HG03159 (cell line): ENCODE measurements around the gene MCOLN2.
A peak's percentile ranks its signal among the peaks of the same experiment; 100 is the strongest.
"Not testable (repeated sequence)": the region's sequence is repeated elsewhere in the genome, so short reads cannot be mapped to it uniquely, and the experiment has no call there.

Source experiments
- ATAC-seq: cut with Tn5 transposase; IDR thresholded peaks from one replicate; pipeline ENCODE4 v1.9.1; 2021; ENCODE audit warnings: mild to moderate bottlenecking, moderate library complexity; ENCODE audit not compliant: unreplicated experiment

The MCOLN2 gene

DNA sequence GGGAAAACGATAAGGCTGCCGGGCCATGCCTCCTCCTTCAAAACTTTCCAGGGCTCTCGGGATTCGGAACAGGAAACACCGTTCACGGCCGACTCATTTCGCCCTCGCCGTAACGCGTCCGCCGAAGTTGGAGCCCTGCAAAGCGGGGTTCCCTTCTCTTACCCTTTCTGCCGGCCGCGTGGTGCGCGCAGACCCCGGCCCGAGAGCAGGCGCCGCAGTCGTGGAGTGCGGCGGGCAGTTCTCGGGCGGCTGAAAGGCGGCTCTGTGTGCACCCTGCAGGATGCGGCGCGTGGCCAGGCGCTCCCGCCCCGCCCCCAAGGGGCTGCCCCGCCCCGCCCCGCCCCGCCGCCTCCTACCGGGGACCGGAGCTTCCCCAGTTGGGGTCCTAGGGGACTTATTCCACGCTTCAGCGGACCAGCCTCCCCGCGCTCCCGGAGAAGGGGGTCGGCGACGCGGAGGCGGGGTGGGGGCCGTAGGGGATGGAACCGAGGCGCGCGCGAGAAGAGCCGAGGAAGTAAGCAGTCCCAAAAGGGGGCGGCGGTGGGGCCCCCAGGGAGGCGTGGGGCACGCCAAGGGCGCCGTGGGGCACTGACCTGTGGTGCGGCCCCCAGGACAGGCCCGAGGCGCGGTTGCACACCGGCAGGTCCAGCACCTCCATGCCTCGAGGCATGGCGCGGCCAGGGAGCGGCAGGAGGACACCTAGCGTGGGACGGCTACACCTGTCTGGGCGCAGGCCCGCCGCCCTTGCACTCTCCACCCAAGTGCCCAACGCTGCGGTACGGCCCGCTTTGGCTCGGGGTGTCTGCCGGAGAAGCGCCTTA, at the start of gene MCOLN2:
MCOLN2 (minus strand) TSS at position 268 of the 821 bp plus-strand sequence; CDS start at position 27, 241 bp downstream.
- peak; percentile 48 for ATAC-seq

DNA sequence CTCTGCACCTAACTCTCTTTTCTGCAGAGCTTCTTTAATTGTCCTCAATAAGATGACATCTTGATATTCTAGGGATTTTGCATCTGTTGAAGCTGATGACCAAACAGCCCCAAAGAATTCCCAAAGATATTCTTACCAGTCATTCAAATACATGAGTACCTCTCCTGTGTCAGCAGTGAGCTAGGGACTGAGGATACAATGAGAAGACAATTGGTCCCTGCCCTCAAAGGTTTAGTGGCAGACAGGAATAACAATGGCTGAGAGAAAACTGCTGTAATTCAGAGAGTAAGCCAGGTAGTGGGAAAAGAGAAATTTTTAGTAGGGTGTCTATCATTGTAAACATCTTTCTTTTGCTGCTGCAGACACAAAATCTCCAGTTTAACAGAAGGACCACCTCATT, 45.5 kb upstream of the MCOLN2 start:
- ATAC-seq, result no peak

- no peak for ATAC-seq
Observed at GRCh38 chr1:85041793-85042192, 44.9 kb upstream of the MCOLN2 start.

GRCh38 chr1:85033221-85033620, 36.3 kb upstream of the MCOLN2 start:
- no peak for ATAC-seq

GRCh38 chr1:85030536-85030935, 33.6 kb upstream of the MCOLN2 start:
- no peak for ATAC-seq

- ATAC-seq, result no peak
Observed at GRCh38 chr1:85028151-85028550, 31.2 kb upstream of the MCOLN2 start.

GRCh38 chr1:85027242-85027983, 30.5 kb upstream of the MCOLN2 start:
- ATAC-seq, result peak; percentile 84

- no peak for ATAC-seq
Observed at GRCh38 chr1:85025940-85026339, 29.0 kb upstream of the MCOLN2 start.

GRCh38 chr1:85024736-85025135, 27.8 kb upstream of the MCOLN2 start:
- no peak for ATAC-seq

DNA sequence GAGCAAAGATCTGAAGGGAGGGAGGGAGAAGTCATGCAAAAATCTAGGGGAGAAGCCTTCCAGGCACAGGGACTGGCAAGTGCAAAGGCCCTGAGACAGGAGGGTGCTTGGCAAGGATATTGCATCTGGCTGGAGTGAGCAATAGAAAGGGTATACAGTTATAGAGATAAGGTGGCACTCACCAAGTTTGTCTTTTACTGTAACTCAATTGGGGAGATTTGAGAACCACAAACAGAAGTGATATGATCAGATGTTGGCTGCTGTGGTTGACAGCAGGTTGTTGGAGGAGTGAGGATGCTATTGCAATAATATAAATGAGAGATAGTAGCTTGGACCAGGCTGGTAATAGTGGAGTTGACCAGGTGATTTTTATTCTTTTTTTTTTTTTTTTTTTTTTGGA, 25.8 kb upstream of the MCOLN2 start:
- no peak for ATAC-seq

DNA sequence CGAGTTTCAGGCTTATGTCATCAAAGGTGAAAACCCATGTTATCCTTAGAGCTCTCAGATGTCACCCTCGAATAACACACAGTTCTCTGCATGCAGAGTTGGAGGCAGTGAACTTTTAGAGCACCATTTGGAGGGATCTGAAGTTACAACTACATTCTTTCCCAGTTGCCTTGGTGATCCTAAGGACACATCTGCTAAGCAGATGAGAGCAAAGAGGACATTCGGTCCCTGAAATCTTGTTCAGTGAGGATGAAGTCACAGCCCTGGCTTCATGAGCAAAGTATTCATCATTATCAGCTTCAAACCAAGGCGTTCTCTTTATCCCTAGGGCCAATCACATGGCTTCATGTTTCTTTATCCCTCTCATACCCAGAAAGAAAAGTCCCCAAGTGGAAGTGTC, 23.1 kb upstream of the MCOLN2 start:
- ATAC-seq, result no peak

GRCh38 chr1:85015826-85016225, 18.9 kb upstream of the MCOLN2 start:
- no peak for ATAC-seq

- ATAC-seq, result not testable (repeated sequence)
Observed at GRCh38 chr1:85005641-85006040, 8.7 kb upstream of the MCOLN2 start.

GRCh38 chr1:85001742-85002141, 4.8 kb upstream of the MCOLN2 start:
- no peak for ATAC-seq

GRCh38 chr1:84998642-84999280, 1.8 kb upstream of the MCOLN2 start:
- peak; percentile 17 for ATAC-seq

- ATAC-seq, result no peak
Observed at GRCh38 chr1:84997667-84998600, 1.0 kb upstream of the MCOLN2 start.

- ATAC-seq, result peak; percentile 48
Observed at GRCh38 chr1:84995484-84996334, 1.2 kb downstream of the MCOLN2 start.

- peak; percentile 37 for ATAC-seq
Observed at GRCh38 chr1:84991097-84991920, 5.6 kb downstream of the MCOLN2 start.

- ATAC-seq, result peak; percentile 48
Observed at GRCh38 chr1:84988588-84988987, 8.3 kb downstream of the MCOLN2 start.
